OCI-LY7 (cell line): Measurements from ENCODE around the gene GPC1. TPM values are rescaled to one million over a fixed set of nuclear protein-coding genes. Genes with fewer than 3 reads are reported as not detected.

Experiments
- BruUV-seq: library from RNA; stranded (reverse); fragments of 400-500 nt; replicated peaks from 2 replicates; lab custom pipeline; 2021; lab: Mats Ljungman, UMichigan
- CTCF ChIA-PET: fragments of 300-600 bp; sonication (Branson Sonifier 250); formaldehyde crosslinking; loops from one replicate; lab custom pipeline; 2022; ENCODE audit warnings: antibody characterized with exemption; ENCODE audit not compliant: unreplicated experiment; lab: Charles Lee
- POLR2A ChIA-PET: fragments of 300-600 bp; sonication (Branson Sonifier 250); formaldehyde crosslinking; loops from one replicate; lab custom pipeline; 2022; ENCODE audit warnings: antibody characterized with exemption; lab: Charles Lee
- DNase-seq: peaks from one replicate; pipeline ENCODE4 v3.0.0-alpha.2; 2015; ENCODE audit warnings: low spot score
- H2AFZ ChIP-seq: fragments of 200-600 bp; sonication (generic), shearing (Covaris generic); 2 replicates; pipeline ENCODE4 v1.6.1; 2014; ENCODE audit warnings: mild to moderate bottlenecking, antibody characterized with exemption, low read length, moderate library complexity
- H3K27ac ChIP-seq: fragments of 200-600 bp; sonication (generic); 2 replicates; pipeline ENCODE4 v1.5.1; 2014; ENCODE audit warnings: mixed run types, low read depth, mild to moderate bottlenecking, moderate library complexity, low read length, inconsistent platforms; ENCODE audit not compliant: poor library complexity, severe bottlenecking
- H3K36me3 ChIP-seq: fragments of 200-600 bp; sonication (generic); 2 replicates; pipeline ENCODE4 v1.6.1; 2014; ENCODE audit warnings: mild to moderate bottlenecking, antibody characterized with exemption, low read length, moderate library complexity, mixed read lengths; ENCODE audit not compliant: insufficient read depth
- H3K4me1 ChIP-seq: fragments of 200-600 bp; sonication (generic); 2 replicates; pipeline ENCODE4 v1.5.1; 2014; ENCODE audit warnings: mild to moderate bottlenecking, low read length; ENCODE audit not compliant: insufficient read depth, poor library complexity, severe bottlenecking
- H3K4me2 ChIP-seq: fragments of 200-600 bp; sonication (generic); 2 replicates; pipeline ENCODE4 v1.6.1; 2014; ENCODE audit warnings: mild to moderate bottlenecking, low read length
- H3K4me3 ChIP-seq: fragments of 200-600 bp; sonication (generic); 2 replicates; pipeline ENCODE4 v1.5.1; 2014; ENCODE audit warnings: mild to moderate bottlenecking, low read depth, low read length; ENCODE audit not compliant: poor library complexity, severe bottlenecking
- H3K79me2 ChIP-seq: fragments of 200-600 bp; sonication (generic); 2 replicates; pipeline ENCODE4 v1.6.1; 2016; ENCODE audit warnings: low read depth, mild to moderate bottlenecking, low read length, moderate library complexity, mixed read lengths; ENCODE audit not compliant: insufficient read depth
- H3K9me2 ChIP-seq: fragments of 200-600 bp; sonication (generic); 2 replicates; pipeline ENCODE4 v1.6.1; 2016; ENCODE audit warnings: mild to moderate bottlenecking, low read length, mixed read lengths; ENCODE audit not compliant: insufficient read depth
- H3K9me3 ChIP-seq: fragments of 200-600 bp; sonication (generic); 2 replicates; pipeline ENCODE4 v1.6.1; 2014; ENCODE audit warnings: mild to moderate bottlenecking, mixed run types, low read length, mixed read lengths
- H4K20me1 ChIP-seq: fragments of 200-600 bp; sonication (generic); 2 replicates; pipeline ENCODE4 v1.6.1; 2014; ENCODE audit warnings: mild to moderate bottlenecking, antibody characterized with exemption, low read length, moderate library complexity, mixed read lengths; ENCODE audit not compliant: insufficient read depth
- EZH2phosphoT487 ChIP-seq: fragments of 200-600 bp; sonication (generic); IDR thresholded peaks from 2 replicates; pipeline ENCODE4 v1.6.1; 2018; ENCODE audit warnings: low read depth, borderline replicate concordance, mild to moderate bottlenecking, mixed run types, antibody characterized with exemption, low read length, moderate library complexity, mixed read lengths
- intact Hi-C: fragments of 100-400 bp; cut with micrococcal nuclease; formaldehyde crosslinking; loops from one replicate; pipeline ENCODE4 v1.10.0; 2022; ENCODE audit not compliant: unreplicated experiment
- total RNA-seq, 2 experiments: library from RNA; depleted of rRNA in 1 of 2; stranded (reverse); fragments of >200 nt in 1 of 2; shearing (Covaris generic) in 1 of 2; gene quantifications; 2 replicates each; pipeline ENCODE4 v1.2.3, GENCODE V29; 2014 to 2022
- TF ChIP-seq, protein P1 (sequence below): fragments of 200-600 bp; sonication (generic); conservative IDR thresholded peaks from 2 replicates; pipeline ENCODE4 v1.5.1; 2014; ENCODE audit warnings: mild to moderate bottlenecking, antibody characterized with exemption, low read length, moderate library complexity, mixed read lengths

The GPC1 gene
- total RNA-seq, 2 experiments from 2014 or later: 2.4 to 4.0 TPM

DNA sequence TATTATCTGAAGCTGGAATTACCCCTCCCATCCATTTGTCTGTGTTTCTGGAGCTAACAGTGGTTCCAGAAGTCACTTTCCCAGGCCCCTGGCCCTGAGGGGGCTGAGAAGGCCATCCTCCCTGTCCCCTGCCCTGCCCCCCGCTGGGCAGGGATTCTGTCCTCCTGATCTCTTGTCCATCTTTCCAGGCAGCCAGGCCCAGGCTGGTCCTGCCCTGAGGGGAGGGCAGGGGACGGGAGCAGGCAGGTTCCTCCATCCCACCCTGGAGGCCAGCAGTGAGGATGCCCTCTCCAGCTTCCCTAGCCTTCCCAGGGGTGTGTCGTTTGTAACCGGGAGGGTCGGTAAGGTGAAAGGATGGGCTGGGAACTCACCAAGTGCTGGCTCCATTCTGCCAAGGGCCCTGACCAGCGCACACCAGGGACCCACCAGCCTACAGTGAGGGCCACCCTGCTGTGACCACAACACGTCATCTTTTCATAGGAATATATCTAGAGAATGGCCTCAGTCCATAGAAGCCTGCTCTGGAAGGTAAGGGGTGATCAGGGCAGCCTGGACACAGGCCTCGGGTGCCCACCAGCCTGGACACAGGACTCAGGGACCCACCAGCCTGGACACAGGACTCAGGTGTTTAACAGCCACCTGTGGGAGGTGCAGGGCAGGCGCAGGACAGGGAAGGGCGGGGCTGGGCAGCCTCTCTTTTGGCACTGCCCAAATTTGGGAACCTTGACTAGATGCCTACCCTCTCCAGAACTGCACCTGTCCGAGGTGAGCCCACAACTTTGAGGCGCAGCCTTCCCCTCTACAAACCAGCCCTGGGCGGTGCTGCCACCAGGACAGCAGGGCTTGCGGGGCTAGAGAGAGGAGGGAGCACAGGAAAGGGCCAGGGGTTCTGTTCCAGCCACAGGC is 35.8 kb upstream of the GPC1 start:
- ChIA-PET CTCF (no interaction called here), POLR2A (no interaction called here)
- intact Hi-C loops: no loop called here
- Histone ChIP-seq H3K79me2 (no peaks in the 10 kb centered on the region), H4K20me1 (no peaks in the 10 kb centered on the region), H2AFZ (no peak overlapping the region), H3K27ac (no peak overlapping the region), H3K9me3 (no peaks in the 10 kb centered on the region), H3K4me2 (no peak overlapping the region), H3K9me2 (no peaks in the 10 kb centered on the region), H3K4me3 (no peak overlapping the region), H3K36me3 (no peaks in the 10 kb centered on the region), H3K4me1 (no peaks in the 10 kb centered on the region)
- TF ChIP-seq, protein P1, sequence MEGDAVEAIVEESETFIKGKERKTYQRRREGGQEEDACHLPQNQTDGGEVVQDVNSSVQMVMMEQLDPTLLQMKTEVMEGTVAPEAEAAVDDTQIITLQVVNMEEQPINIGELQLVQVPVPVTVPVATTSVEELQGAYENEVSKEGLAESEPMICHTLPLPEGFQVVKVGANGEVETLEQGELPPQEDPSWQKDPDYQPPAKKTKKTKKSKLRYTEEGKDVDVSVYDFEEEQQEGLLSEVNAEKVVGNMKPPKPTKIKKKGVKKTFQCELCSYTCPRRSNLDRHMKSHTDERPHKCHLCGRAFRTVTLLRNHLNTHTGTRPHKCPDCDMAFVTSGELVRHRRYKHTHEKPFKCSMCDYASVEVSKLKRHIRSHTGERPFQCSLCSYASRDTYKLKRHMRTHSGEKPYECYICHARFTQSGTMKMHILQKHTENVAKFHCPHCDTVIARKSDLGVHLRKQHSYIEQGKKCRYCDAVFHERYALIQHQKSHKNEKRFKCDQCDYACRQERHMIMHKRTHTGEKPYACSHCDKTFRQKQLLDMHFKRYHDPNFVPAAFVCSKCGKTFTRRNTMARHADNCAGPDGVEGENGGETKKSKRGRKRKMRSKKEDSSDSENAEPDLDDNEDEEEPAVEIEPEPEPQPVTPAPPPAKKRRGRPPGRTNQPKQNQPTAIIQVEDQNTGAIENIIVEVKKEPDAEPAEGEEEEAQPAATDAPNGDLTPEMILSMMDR: no peak
- no peak for TF ChIP-seq EZH2phosphoT487
- DNase-seq: no peak
- no TSS peak for BruUV-seq

DNA sequence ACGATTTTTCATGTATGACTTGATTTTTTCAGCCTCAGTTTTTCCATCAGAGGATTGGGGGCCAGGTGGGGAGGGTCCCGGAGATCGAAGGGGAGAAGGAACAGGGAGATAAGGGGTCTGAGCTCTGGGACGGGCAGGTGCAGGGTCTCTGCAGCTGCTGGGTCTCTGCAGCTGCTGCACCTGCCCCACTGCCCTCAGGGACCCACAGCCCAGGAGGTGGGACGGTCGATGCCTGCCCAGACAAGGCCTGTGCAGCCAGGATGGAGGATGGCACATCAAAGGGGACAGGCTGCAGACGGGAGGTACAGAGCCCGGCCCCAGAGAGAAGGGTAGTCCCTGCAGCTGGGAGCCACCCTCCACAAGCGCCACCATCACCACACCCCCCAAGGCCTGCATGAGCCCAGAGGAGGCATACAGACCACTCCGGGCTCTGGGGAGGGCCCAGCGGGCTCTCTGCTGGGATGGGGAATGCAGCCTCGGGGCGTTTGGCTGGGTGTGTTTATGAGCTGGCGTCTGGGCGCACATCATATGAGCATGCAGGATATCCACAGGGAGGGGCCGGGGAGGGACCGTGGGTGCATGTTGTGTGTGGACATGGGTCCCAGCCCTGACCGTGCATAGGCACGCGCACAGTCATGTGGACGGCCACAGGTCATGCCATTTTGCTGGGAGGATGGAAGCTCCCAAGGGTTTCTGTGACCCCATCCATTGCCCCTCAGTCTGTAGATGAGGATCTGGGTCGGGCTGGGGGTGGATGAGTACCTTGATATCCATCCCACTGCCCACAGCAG is 34.9 kb upstream of the GPC1 start:
- no peaks in the 10 kb centered on the region for H3K79me2 ChIP-seq
- no peak overlapping the region for H3K27ac ChIP-seq
- ChIA-PET POLR2A (interaction anchor here (0.5 kb wide), 1 partner anchor 1420 kb away, joined by 3 read pairs; no protein-coding TSS in a partner anchor), CTCF (no interaction called here)
- no peak for TF ChIP-seq EZH2phosphoT487
- TF ChIP-seq, protein P1: no peak
- H3K9me2 ChIP-seq: no peaks in the 10 kb centered on the region
- H3K36me3 ChIP-seq: no peaks in the 10 kb centered on the region
- H3K4me1 ChIP-seq: no peaks in the 10 kb centered on the region
- intact Hi-C loops: no loop called here
- H2AFZ ChIP-seq: no peak overlapping the region
- BruUV-seq: no TSS peak
- no peak overlapping the region for H3K4me3 ChIP-seq
- no peaks in the 10 kb centered on the region for H4K20me1 ChIP-seq
- DNase-seq: no peak
- H3K9me3 ChIP-seq: no peaks in the 10 kb centered on the region
- no peak overlapping the region for H3K4me2 ChIP-seq
